Suppressor macrophage treated with lipopolysaccharide for 1 hour (primary cell): Measurements from ENCODE around the gene OPTC.

Source experiments
- DNase-seq, 3 donors: peaks; one replicate each; pipeline ENCODE4 v3.0.0-alpha.2; 2020 to 2022

Gene OPTC

GRCh38 chr1:203518541-203518940 is 24.6 kb downstream of the OPTC start:
- no peak for DNase-seq

DNA sequence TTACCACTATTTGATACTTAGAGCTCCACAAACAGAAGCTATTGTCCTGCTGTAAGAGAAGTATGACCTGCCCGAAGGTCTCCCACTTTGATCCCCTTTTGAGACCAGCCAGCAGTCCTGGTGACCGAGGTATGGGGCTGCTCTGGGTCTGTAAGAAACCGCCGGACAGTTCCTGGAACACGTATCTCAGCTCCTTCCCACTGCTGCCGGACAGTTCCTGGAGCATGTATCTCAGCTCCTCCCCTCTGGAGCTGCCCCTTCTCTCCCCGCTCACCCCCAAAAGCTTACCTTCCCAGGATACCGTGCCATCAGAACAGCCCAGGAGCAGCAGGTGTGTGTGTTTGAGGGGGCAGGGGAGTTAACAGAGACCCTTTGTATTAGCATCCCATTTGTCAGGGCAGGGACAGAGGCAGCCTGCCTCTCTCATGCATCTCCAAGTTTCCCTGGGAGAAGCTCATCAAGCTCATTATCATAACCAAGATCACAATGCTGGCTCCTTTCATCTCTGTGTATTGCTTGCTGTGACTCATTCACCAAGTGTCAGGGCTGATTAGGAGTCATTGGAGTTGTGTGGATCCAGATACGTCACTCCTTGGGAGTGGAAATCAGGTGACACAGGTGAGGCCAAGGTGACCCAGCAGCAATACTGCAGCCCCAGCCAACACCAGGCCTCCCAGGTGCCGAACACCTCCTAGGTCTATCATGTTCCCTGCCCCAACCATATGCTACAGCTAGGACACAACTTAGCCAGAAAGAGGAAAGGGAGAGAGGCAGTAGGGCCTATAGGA is 25.3 kb downstream of the OPTC start:
- DNase-seq, result peak in 1 of 3 donors; percentile 20

GRCh38 chr1:203519896-203520295 is 25.9 kb downstream of the OPTC start:
- no peak for DNase-seq

GRCh38 chr1:203520315-203520714 is 26.4 kb downstream of the OPTC start:
- DNase-seq, result peak; percentile 71 to 80 (median 77)

- DNase-seq, result no peak
Measured at GRCh38 chr1:203521074-203521794, 27.3 kb downstream of the OPTC start.

DNA sequence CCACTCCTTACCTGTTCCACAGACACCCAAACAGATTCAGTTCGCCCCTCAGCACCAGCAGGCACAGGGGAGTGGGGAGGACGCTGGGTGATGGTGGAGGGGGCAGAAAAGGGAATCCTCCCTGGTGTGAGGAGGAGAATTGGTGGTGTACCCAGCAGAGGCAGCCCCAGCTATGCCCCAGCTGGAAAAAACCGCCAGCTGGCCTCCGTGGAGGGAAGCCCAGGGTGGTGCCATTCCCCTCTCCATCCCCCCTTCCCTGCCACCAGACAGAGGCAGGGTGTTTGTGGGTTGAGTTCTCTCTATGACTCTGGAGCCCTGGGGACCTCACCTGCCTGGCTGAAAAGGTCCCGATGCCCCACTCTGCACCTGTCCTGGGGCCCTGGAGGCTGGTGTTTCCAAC is 27.9 kb downstream of the OPTC start:
- no peak for DNase-seq

- no peak for DNase-seq
Measured at GRCh38 chr1:203522237-203522636, 28.3 kb downstream of the OPTC start.

DNA sequence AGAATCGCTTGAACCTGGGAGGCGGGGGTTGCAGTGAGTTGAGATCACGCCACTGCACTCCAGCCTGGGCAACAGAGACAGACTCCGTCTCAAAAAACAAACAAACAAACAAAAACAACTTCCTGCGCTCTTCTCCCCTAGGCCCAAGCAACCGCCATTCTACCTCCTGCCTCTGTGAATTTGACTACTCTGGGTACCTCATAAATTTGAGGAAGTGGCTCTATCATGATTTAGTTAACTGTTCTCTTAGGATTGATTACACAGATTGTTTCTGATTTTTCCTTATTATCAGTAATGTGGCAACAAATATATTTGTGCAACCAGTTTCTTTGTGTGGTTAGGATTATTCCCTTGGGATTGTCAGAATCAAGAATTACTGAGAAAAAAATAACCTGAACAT is 29.7 kb downstream of the OPTC start:
- no peak for DNase-seq

DNA sequence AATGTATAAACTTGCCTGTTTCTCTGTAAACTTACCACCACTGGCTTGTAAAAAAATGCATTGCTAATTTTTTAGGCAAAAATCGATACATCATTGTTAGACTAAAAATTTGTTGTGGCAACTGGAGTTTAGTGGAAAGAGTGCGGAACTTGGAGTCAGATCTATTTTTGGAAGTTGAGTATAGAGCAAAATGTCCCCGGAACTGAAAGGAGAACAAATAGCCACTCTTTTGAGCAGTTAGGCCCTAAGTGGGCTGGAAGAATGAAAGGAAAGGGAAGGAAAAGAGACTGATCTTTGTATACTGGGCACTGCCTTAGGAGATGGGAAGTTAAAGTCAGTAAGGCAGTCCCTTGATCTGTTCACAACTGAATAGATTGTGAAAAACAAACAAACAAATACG is 30.2 kb downstream of the OPTC start:
- DNase-seq, result peak in 2 of 3 donors; percentile 42 to 57

DNA sequence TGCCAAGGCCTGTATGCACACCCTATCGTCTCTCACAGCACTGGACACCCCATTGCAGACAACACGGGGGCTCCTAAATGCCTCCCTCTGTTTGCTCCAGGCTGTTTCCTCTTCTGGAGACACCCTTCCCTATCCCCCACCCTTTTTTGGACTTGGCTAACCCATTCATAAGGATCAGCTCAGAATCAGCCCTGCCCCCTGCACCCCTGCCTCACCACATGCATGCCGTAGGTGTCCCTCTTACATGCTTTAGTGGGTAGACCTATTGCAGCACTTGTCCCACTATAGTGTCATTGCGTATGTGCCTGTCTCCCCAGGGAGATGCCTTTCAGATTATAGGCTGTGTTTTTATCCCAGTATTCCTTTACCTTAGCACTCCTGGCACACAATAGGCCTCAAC is 30.9 kb downstream of the OPTC start:
- no peak for DNase-seq

- no peak for DNase-seq
Measured at GRCh38 chr1:203525685-203526084, 31.7 kb downstream of the OPTC start.

GRCh38 chr1:203526130-203526529 is 32.2 kb downstream of the OPTC start:
- DNase-seq, result peak in 2 of 3 donors; percentile 30 to 36

GRCh38 chr1:203526572-203526971 is 32.6 kb downstream of the OPTC start:
- no peak for DNase-seq

- no peak for DNase-seq
Measured at GRCh38 chr1:203527013-203527412, 33.1 kb downstream of the OPTC start.

DNA sequence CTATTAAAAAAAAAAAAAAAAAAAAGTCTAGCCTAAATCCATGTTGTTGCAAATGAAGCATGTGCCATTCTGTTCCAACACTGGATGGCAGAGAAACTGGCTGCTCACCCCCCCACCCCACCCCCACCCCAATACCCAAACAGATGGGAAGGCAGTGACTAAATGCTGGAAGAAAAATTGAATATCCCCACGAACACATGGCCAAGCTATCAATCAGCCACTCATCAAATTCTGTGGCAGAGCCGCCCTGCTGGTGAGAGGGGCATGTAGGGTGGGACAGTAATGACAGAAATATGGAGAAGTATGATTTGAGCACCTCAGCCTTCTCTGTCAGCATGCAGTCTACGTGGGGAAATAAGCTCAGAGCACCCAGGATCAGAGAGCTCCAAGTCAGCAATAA is 34.1 kb downstream of the OPTC start:
- DNase-seq, result no peak

DNA sequence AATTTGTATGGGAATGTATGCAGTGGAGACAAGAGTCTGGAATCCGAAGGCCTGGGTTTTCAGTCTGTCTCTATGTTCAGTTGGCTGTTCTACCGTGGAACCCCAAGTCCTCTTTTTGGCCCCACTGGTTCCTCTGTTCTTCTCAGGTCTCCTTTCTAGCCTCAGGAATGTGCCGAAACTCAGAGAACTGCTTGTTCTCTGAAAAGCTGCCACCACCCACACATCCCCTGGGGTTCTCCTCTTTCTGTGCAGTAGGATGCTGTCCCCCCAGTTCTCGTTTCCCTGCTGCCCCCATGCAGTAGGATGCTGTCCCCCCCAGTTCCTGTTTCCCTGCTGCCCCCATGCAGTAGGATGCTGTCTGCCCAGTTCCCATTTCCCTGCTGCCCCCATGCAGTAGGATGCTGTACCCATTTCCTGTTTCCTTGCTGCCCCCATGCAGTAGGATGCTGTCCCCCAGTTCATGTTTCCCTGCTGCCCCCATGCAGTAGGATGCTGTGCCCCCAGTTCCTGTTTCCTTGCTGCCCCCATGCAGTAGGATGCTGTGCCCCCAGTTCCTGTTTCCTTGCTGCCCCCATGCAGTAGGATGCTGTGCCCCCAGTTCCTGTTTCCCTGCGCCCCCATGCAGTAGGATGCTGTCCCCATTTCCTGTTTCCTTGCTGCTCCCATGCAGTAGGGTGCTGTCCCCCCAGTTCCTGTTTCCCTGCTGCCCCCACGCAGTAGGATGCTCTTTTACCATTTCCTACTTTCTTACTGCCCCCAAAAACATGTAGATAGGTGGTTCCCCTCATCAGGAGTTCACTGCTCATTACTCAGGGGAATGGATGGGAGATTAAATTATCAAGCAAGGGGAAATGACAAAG is 35.3 kb downstream of the OPTC start:
- peak; percentile 46 to 64 (median 64) for DNase-seq

- no peak for DNase-seq
Measured at GRCh38 chr1:203531063-203531462, 37.1 kb downstream of the OPTC start.

GRCh38 chr1:203534012-203534411 is 40.1 kb downstream of the OPTC start:
- DNase-seq, result no peak

DNA sequence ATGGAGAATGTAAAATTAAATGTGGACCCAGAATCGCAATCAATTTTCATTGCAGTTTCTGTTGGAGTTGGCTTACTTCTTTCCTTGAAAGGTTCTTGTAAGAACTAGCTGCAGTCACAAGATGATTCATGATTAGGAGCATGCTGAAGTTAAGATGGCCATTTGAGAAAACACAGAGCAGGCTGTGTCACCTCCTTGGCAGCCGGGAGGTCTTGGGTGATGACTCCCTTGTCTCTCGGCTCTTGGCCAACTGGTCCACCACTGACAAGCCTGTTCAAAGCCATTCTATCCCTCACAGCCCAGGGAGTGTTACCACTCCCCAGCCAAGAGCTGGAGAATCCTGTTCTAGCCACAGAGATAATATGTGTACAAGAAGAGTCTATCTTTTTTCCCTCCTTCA is 40.6 kb downstream of the OPTC start:
- no peak for DNase-seq

DNA sequence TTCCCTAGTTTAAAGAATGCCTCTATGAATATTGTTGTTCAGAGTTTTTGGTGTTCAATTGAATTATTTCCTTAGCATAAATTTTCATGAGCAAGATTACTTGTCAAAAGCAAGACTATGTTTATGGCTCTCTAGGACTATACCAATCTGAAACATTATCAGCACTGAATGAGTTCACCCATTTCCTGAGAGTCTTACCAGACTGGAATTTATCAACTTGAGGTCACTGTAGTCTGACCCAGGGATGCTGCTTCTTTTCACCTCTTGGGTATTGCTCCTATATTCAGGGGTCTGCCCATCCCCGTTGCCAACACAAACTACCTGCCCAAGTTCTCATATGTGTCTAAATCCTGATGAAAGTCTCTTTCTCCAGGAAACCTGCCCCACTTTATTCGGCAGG is 42.6 kb downstream of the OPTC start:
- DNase-seq, result no peak

DNA sequence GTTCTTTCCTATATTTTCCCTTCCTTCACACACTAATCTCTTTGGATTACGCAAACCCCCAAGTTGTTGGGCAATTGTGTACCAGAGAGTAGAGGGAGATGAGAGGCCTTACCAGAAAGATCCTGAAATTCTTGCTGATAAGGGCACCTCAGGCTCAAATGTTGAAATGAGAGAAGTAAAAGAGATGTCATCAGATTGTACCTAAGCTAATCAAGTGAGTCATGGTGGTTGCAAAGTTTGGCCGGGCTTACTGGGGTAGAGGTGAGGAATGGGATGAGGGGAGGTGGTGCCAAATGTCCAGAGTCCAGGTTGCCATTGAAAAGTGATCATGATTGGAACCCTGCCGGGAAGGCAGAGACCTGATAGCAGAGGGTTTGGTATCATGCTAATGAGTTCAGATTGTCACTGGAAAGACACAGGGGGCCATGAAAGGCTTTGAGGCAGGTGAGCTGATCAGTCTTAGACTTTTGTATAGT is 43.1 kb downstream of the OPTC start:
- peak in 1 of 3 donors; percentile 29 for DNase-seq

GRCh38 chr1:203537806-203538464 is 44.0 kb downstream of the OPTC start:
- no peak for DNase-seq

GRCh38 chr1:203538726-203539125 is 44.8 kb downstream of the OPTC start:
- DNase-seq, result no peak
